Aorta (tissue), 5 donors: ENCODE data around the gene FAM13B. TPM values are rescaled to one million over a fixed set of nuclear protein-coding genes. Genes with fewer than 3 reads are reported as not detected.

Experiments
- ATAC-seq: fragments of 200-7000 bp; cut with Tn5 transposase; one replicate; pipeline ENCODE4 v1.9.1; 2022; ENCODE audit warnings: moderate library complexity; ENCODE audit not compliant: low FRiP score
- DNase-seq, 2 donors: peaks; one replicate each; pipeline ENCODE4 v3.0.0-alpha.2; 2020
- H3K27ac ChIP-seq, 2 donors: one replicate each; pipeline ENCODE4 v1.5.1; 2013; ENCODE audit warnings: low read length in 2 of 2, mild to moderate bottlenecking in 2 of 2, moderate library complexity in 2 of 2, control low read depth in 1 of 2, inconsistent platforms in 1 of 2, low read depth in 1 of 2
- H3K27me3 ChIP-seq, 2 donors: one replicate each; pipeline ENCODE4 v1.6.1; 2013; ENCODE audit warnings: control low read depth in 1 of 2, low read length in 1 of 2, mild to moderate bottlenecking in 1 of 2, moderate library complexity in 1 of 2; ENCODE audit not compliant: insufficient read depth in 2 of 2, control insufficient read depth in 1 of 2
- H3K36me3 ChIP-seq, 2 donors: one replicate each; pipeline ENCODE4 v1.6.1; 2013; ENCODE audit warnings: control low read depth in 1 of 2, low read length in 1 of 2, mild to moderate bottlenecking in 1 of 2; ENCODE audit not compliant: insufficient read depth in 2 of 2, control insufficient read depth in 1 of 2
- H3K4me1 ChIP-seq, 2 donors: one replicate each; pipeline ENCODE4 v1.6.1; 2013; ENCODE audit warnings: low read length in 2 of 2, control low read depth in 1 of 2, mild to moderate bottlenecking in 1 of 2, moderate library complexity in 1 of 2; ENCODE audit not compliant: insufficient read depth in 2 of 2, control insufficient read depth in 1 of 2
- H3K4me3 ChIP-seq, 2 donors: one replicate each; pipeline ENCODE4 v1.5.1; 2013; ENCODE audit warnings: low read length in 2 of 2, control low read depth in 1 of 2, mild to moderate bottlenecking in 1 of 2
- H3K9me3 ChIP-seq: one replicate; pipeline ENCODE4 v1.6.1; 2013; ENCODE audit warnings: mild to moderate bottlenecking, low read length; ENCODE audit not compliant: control insufficient read depth
- WGBS, 2 donors: extraction: QIAGEN DNeasy Blood & Tissue Kit; methylation state at CpG; one replicate each; pipeline ENCODE4 v1.1.7; 2013; 5-methylcytosine and 5-hydroxymethylcytosine counted together
- intact Hi-C, 2 donors: fragments of 100-400 bp; cut with DNase I; formaldehyde crosslinking; loops; one replicate each; pipeline versions ENCODE4 v1.14.2 to v1.15.0; 2022
- polyA plus RNA-seq, 2 donors: library from polyadenylated mRNA; stranded (reverse); fragments of 200-250 nt; gene quantifications; one replicate each; pipeline ENCODE4 v1.2.3, GENCODE V29; 2013
- total RNA-seq, 2 donors: library from RNA; stranded (reverse); fragmentation: NEBNext Ultra II Directional; extraction: Animal tissue kit (Norgen Biotek cat#: 25700); gene quantifications; one replicate each; pipeline ENCODE4 v1.2.1, GENCODE V29; 2021
- donor health status: healthy with polysubstance abuse.
- donor health status: Bipolar disorder and iron deficiency.
- donor health status: DM: no; HTN: no; CAD: no.
- donor health status: DM: no; HTN: no; CAD: no.
- donor health status: DM: yes; HTN: yes; CAD: no.

FAM13B gene
- total and polyA plus RNA-seq, 4 donors, result 26.0 to 69.0 (median 48.0) TPM

GRCh38 chr5:137902408-137903133, 130.3 kb downstream of the FAM13B start:
- intact Hi-C loops, result no loop called here
- no peak overlapping the region for H3K4me3 ChIP-seq
- no peaks in the 10 kb centered on the region for H3K36me3 ChIP-seq
- H3K4me1 ChIP-seq, result no peaks in the 10 kb centered on the region
- no peaks in the 10 kb centered on the region for H3K27me3 ChIP-seq
- H3K9me3 ChIP-seq, result no peaks in the 10 kb centered on the region
- 99 to 100% methylated on average over 1 of the region's 1 CpG for WGBS, 2 donors
- ATAC-seq (no peak), DNase-seq (no peak)
- no peak overlapping the region for H3K27ac ChIP-seq

- Histone ChIP-seq H3K36me3 (no peaks in the 10 kb centered on the region), H3K4me3 (no peak overlapping the region), H3K27ac (no peak overlapping the region), H3K9me3 (no peaks in the 10 kb centered on the region), H3K27me3 (no peaks in the 10 kb centered on the region), H3K4me1 (no peaks in the 10 kb centered on the region)
- 73 to 76% methylated on average over 5 of the region's 5 CpGs for WGBS, 2 donors
- DNase-seq, result no peak
- no peak for ATAC-seq
- intact Hi-C loops, result no loop called here
These were observed 131.7 kb downstream of the FAM13B start for GRCh38 chr5:137901011-137901817.

- ATAC-seq (no peak), DNase-seq (no peak)
- no peaks in the 10 kb centered on the region for H3K27me3 ChIP-seq
- H3K4me1 ChIP-seq, result no peaks in the 10 kb centered on the region
- H3K4me3 ChIP-seq, result no peak overlapping the region
- 94 to 95% methylated on average over 3 of the region's 3 CpGs for WGBS, 2 donors
- no peaks in the 10 kb centered on the region for H3K9me3 ChIP-seq
- intact Hi-C loops, result no loop called here
- H3K36me3 ChIP-seq, result no peaks in the 10 kb centered on the region
- H3K27ac ChIP-seq, result no peak overlapping the region
These were observed 133.4 kb downstream of the FAM13B start for GRCh38 chr5:137899493-137899892.

- Histone ChIP-seq H3K4me3 (no peak overlapping the region), H3K27me3 (no peaks in the 10 kb centered on the region), H3K9me3 (no peaks in the 10 kb centered on the region), H3K4me1 (no peaks in the 10 kb centered on the region), H3K27ac (no peak overlapping the region), H3K36me3 (no peaks in the 10 kb centered on the region)
- ATAC-seq (no peak), DNase-seq (no peak)
- intact Hi-C loops, result no loop called here
- 92 to 97% methylated on average over 3 of the region's 3 CpGs for WGBS, 2 donors
These were observed 136.3 kb downstream of the FAM13B start for GRCh38 chr5:137896560-137896959.

GRCh38 chr5:137894586-137894985, 138.3 kb downstream of the FAM13B start:
- no peak overlapping the region for H3K27ac ChIP-seq
- H3K4me1 ChIP-seq, result peaks cover 0 to 2% of the 10 kb centered on the region in 2 donors
- H3K4me3 ChIP-seq, result no peak overlapping the region
- no peaks in the 10 kb centered on the region for H3K9me3 ChIP-seq
- H3K27me3 ChIP-seq, result no peaks in the 10 kb centered on the region
- ATAC-seq (no peak), DNase-seq (no peak)
- intact Hi-C loops, result no loop called here
- no peaks in the 10 kb centered on the region for H3K36me3 ChIP-seq

GRCh38 chr5:137891849-137892248, 141.0 kb downstream of the FAM13B start:
- H3K4me3 ChIP-seq, result no peak overlapping the region
- no peak for ATAC-seq
- H3K36me3 ChIP-seq, result no peaks in the 10 kb centered on the region
- peaks cover 0 to 2% of the 10 kb centered on the region in 2 donors for H3K4me1 ChIP-seq
- intact Hi-C loops, result no loop called here
- H3K9me3 ChIP-seq, result no peaks in the 10 kb centered on the region
- no peak overlapping the region for H3K27ac ChIP-seq
- DNase-seq, result no peak
- WGBS, 2 donors, result 88% methylated on average over 3 of the region's 3 CpGs
- no peaks in the 10 kb centered on the region for H3K27me3 ChIP-seq

GRCh38 chr5:137890845-137891244, 142.0 kb downstream of the FAM13B start:
- ATAC-seq (no peak), DNase-seq (no peak)
- Histone ChIP-seq H3K9me3 (no peaks in the 10 kb centered on the region), H3K4me1 (peaks cover 0 to 2% of the 10 kb centered on the region in 2 donors), H3K36me3 (no peaks in the 10 kb centered on the region), H3K4me3 (no peak overlapping the region), H3K27me3 (no peaks in the 10 kb centered on the region), H3K27ac (no peak overlapping the region)
- intact Hi-C loops, result no loop called here
- WGBS, 2 donors, result 93 to 97% methylated on average over 1 of the region's 1 CpG

GRCh38 chr5:137888863-137889759, 143.8 kb downstream of the FAM13B start, which contains the start of gene PKD2L2:
Gene PKD2L2 (plus strand): TSS chr5:137889457. CDS start chr5:137889492, 35 bp downstream.
- Histone ChIP-seq H3K9me3 (no peaks in the 10 kb centered on the region), H3K4me3 (peak within 1 kb of the TSS in 1 of 2 donors; percentile 33), H3K27ac (peak within 1 kb of the TSS; percentile 69 to 91), H3K27me3 (no peaks in the 10 kb centered on the region), H3K4me1 (peaks cover 0 to 2% of the 10 kb centered on the region in 2 donors), H3K36me3 (no peaks in the 10 kb centered on the region)
- intact Hi-C loops, result loop anchor here in 1 of 2 donors (5.0 kb wide), 1 partner anchor 52 kb away; no protein-coding TSS in a partner anchor
- peak; percentile 92 for DNase-seq
- WGBS, 2 donors, result 15% methylated on average over 59 of the region's 59 CpGs
- ATAC-seq, result peak; percentile 96
